ENCODE data around the gene DAZAP1. TPM values are rescaled to one million over a fixed set of nuclear protein-coding genes. Genes with fewer than 3 reads are reported as not detected.

The DAZAP1 gene
- total RNA-seq, 1 experiment from 2014 or later = 177 TPM

GRCh38 chr19:1422360-1422759 lies 15.0 kb downstream of the DAZAP1 start:
- H3F3A ChIP-seq (ENCODE audit: low read length, unreplicated experiment) = no peaks in the 10 kb centered on the region
- H4K20me1 ChIP-seq (ENCODE audit: low read length) = 0 out of 2 replicates have a peak, but pooled peaks cover 8% of the 10 kb centered on the region
- no peak overlapping the region for H3K4me2 ChIP-seq (ENCODE audit: low read length)
- no TSS peak for BruUV-seq (replicated peaks)
- TF ChIP-seq CTCF (conservative IDR thresholded peaks at IDR 0.05; ENCODE audit: low read depth, low read length) (no peak), EZH2 (IDR thresholded peaks at IDR 0.05; ENCODE audit: low read length, unreplicated experiment) (no peak), EZH2phosphoT487 (IDR thresholded peaks at IDR 0.05; ENCODE audit: borderline replicate concordance, low read length) (no peak)
- H3K27me3 ChIP-seq (ENCODE audit: low read length) = no peaks in the 10 kb centered on the region
- POLR2A ChIA-PET (ENCODE audit: unreplicated experiment) = no interaction called here
- CTCF ChIA-PET = no interaction called here
- H3K36me3 ChIP-seq (ENCODE audit: low read depth, low read length) = peaks cover 34% of the 10 kb centered on the region; the same call in 1 of the 2 replicates
- intact Hi-C loops (cut with micrococcal nuclease) = no loop called here
- no peaks in the 10 kb centered on the region for H3K4me1 ChIP-seq (ENCODE audit: insufficient read depth, low read length)
- H2AFZ ChIP-seq (ENCODE audit: low read length) = no peak overlapping the region
- no peak for DNase-seq
- no peak for ATAC-seq
- H3K9me2 ChIP-seq (replicated peaks; ENCODE audit: low read length) = no peaks in the 10 kb centered on the region
- H3K79me2 ChIP-seq (ENCODE audit: low read length) = peaks cover 35% of the 10 kb centered on the region
- no peak overlapping the region for H3K4me3 ChIP-seq (ENCODE audit: low read length)
- H3K9me3 ChIP-seq (ENCODE audit: low read length) = no peaks in the 10 kb centered on the region
- no peak overlapping the region for H3K9ac ChIP-seq (ENCODE audit: low read length)
- no peak overlapping the region for H3K27ac ChIP-seq (ENCODE audit: low read length)

- Histone ChIP-seq H3K9ac (ENCODE audit: low read length) (no peak overlapping the region), H3K4me2 (ENCODE audit: low read length) (no peak overlapping the region), H3K27me3 (ENCODE audit: low read length) (no peaks in the 10 kb centered on the region), H3K36me3 (ENCODE audit: low read depth, low read length) (peaks cover 28% of the 10 kb centered on the region; the same call in 1 of the 2 replicates), H3K4me1 (ENCODE audit: insufficient read depth, low read length) (no peaks in the 10 kb centered on the region), H4K20me1 (ENCODE audit: low read length) (0 out of 2 replicates have a peak, but pooled peaks cover 2% of the 10 kb centered on the region), H3K9me3 (ENCODE audit: low read length) (no peaks in the 10 kb centered on the region), H3F3A (ENCODE audit: low read length, unreplicated experiment) (no peaks in the 10 kb centered on the region), H3K79me2 (ENCODE audit: low read length) (peaks cover 29% of the 10 kb centered on the region), H3K4me3 (ENCODE audit: low read length) (no peak overlapping the region), H3K27ac (ENCODE audit: low read length) (no peak overlapping the region), H3K9me2 (replicated peaks; ENCODE audit: low read length) (no peaks in the 10 kb centered on the region), H2AFZ (ENCODE audit: low read length) (no peak overlapping the region)
- TF ChIP-seq EZH2phosphoT487 (IDR thresholded peaks at IDR 0.05; ENCODE audit: borderline replicate concordance, low read length) (no peak), EZH2 (IDR thresholded peaks at IDR 0.05; ENCODE audit: low read length, unreplicated experiment) (no peak), CTCF (conservative IDR thresholded peaks at IDR 0.05; ENCODE audit: low read depth, low read length) (no peak)
- intact Hi-C loops (cut with micrococcal nuclease) = no loop called here
- ChIA-PET POLR2A (ENCODE audit: unreplicated experiment) (no interaction called here), CTCF (interaction anchor here (0.7 kb wide), 1 partner anchor 20 kb away, joined by 3 read pairs; no protein-coding TSS in a partner anchor)
- ATAC-seq (no peak), DNase-seq (no peak)
- no TSS peak for BruUV-seq (replicated peaks)
These were observed 15.6 kb downstream of the DAZAP1 start for GRCh38 chr19:1422943-1423342.

- Histone ChIP-seq H4K20me1 (ENCODE audit: low read length) (no peaks in the 10 kb centered on the region), H3K36me3 (ENCODE audit: low read depth, low read length) (peaks cover 28% of the 10 kb centered on the region; the same call in 1 of the 2 replicates), H2AFZ (ENCODE audit: low read length) (no peak overlapping the region), H3K4me3 (ENCODE audit: low read length) (no peak overlapping the region), H3F3A (ENCODE audit: low read length, unreplicated experiment) (no peaks in the 10 kb centered on the region), H3K27me3 (ENCODE audit: low read length) (no peaks in the 10 kb centered on the region), H3K9me3 (ENCODE audit: low read length) (no peaks in the 10 kb centered on the region), H3K9ac (ENCODE audit: low read length) (no peak overlapping the region), H3K4me2 (ENCODE audit: low read length) (no peak overlapping the region), H3K27ac (ENCODE audit: low read length) (no peak overlapping the region), H3K9me2 (replicated peaks; ENCODE audit: low read length) (no peaks in the 10 kb centered on the region), H3K79me2 (ENCODE audit: low read length) (peaks cover 22% of the 10 kb centered on the region), H3K4me1 (ENCODE audit: insufficient read depth, low read length) (no peaks in the 10 kb centered on the region)
- CTCF ChIA-PET = no interaction called here
- TF ChIP-seq EZH2phosphoT487 (IDR thresholded peaks at IDR 0.05; ENCODE audit: borderline replicate concordance, low read length) (no peak), EZH2 (IDR thresholded peaks at IDR 0.05; ENCODE audit: low read length, unreplicated experiment) (no peak), CTCF (conservative IDR thresholded peaks at IDR 0.05; ENCODE audit: low read depth, low read length) (no peak)
- POLR2A ChIA-PET (ENCODE audit: unreplicated experiment) = no interaction called here
- ATAC-seq (no peak), DNase-seq (no peak)
- no TSS peak for BruUV-seq (replicated peaks)
- intact Hi-C loops (cut with micrococcal nuclease) = no loop called here
These were observed 16.2 kb downstream of the DAZAP1 start for GRCh38 chr19:1423436-1424191.
